ENCODE measurements around the gene HELZ. TPM values are rescaled to one million over a fixed set of nuclear protein-coding genes. Genes with fewer than 3 reads are reported as not detected.

The HELZ gene
- total RNA-seq, 4 donors from 2014 or later: 63.5 to 123 (median 87.6) TPM

- TF ChIP-seq, protein P1, sequence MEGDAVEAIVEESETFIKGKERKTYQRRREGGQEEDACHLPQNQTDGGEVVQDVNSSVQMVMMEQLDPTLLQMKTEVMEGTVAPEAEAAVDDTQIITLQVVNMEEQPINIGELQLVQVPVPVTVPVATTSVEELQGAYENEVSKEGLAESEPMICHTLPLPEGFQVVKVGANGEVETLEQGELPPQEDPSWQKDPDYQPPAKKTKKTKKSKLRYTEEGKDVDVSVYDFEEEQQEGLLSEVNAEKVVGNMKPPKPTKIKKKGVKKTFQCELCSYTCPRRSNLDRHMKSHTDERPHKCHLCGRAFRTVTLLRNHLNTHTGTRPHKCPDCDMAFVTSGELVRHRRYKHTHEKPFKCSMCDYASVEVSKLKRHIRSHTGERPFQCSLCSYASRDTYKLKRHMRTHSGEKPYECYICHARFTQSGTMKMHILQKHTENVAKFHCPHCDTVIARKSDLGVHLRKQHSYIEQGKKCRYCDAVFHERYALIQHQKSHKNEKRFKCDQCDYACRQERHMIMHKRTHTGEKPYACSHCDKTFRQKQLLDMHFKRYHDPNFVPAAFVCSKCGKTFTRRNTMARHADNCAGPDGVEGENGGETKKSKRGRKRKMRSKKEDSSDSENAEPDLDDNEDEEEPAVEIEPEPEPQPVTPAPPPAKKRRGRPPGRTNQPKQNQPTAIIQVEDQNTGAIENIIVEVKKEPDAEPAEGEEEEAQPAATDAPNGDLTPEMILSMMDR (IDR thresholded peaks at IDR 0.05): no peak
- no peak for DNase-seq (ENCODE audit: low spot score)
- no peak for ATAC-seq (ENCODE audit: low FRiP score)
Observed at GRCh38 chr17:67283731-67284516, 38.9 kb upstream of the HELZ start.

DNA sequence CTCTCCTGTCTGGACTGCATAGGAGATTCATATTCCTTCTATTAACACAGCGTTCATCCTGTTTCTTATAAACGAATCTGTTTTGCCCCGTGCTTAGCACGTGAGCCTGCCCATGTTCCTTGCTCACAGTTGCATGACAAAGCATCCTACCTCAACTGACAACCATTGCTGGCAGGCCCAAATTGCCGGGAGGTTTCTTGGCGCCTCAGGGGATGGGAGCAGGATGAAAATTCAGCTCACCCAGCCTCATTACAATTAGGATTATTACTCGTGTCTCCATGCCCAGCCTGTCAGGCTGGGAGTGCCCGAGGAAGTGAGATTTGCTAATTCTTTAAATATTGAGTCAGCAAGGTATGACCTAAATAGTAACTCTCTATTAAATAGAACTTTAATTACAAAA lies 36.7 kb upstream of the HELZ start:
- DNase-seq (ENCODE audit: low spot score) (no peak), ATAC-seq (ENCODE audit: low FRiP score) (no peak)
- TF ChIP-seq, protein P1 (IDR thresholded peaks at IDR 0.05): no peak

GRCh38 chr17:67281053-67281452 lies 36.1 kb upstream of the HELZ start:
- ATAC-seq (ENCODE audit: low FRiP score) (no peak), DNase-seq (ENCODE audit: low spot score) (no peak)
- TF ChIP-seq, protein P1 (IDR thresholded peaks at IDR 0.05): no peak

- DNase-seq (ENCODE audit: low spot score) (no peak), ATAC-seq (ENCODE audit: low FRiP score) (peak; percentile 40)
- TF ChIP-seq, protein P1 (IDR thresholded peaks at IDR 0.05): no peak
Observed at GRCh38 chr17:67280279-67280678, 35.3 kb upstream of the HELZ start.

DNA sequence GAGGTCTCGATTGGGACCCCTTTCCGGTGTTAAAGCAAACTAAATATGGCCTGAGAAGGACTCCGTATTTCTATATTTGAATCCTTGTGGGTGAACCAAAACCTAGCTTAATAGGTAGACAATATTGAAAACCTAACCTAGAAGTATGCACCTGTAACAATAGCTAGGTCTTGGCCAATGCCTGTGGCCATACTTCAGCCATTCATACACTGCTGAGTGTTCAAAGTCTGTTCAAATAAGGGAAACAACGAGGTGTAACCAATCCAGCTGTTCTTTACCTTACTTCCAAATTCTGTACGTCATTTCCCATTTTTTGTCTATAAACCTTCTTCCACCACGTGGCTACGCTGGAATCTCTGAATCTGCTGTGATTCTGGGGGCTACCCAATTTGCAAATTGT lies 34.1 kb upstream of the HELZ start:
- TF ChIP-seq, protein P1 (IDR thresholded peaks at IDR 0.05): no peak

GRCh38 chr17:67278363-67278762 lies 33.4 kb upstream of the HELZ start:
- ATAC-seq (ENCODE audit: low FRiP score) (no peak), DNase-seq (ENCODE audit: low spot score) (no peak)
- TF ChIP-seq, protein P1 (IDR thresholded peaks at IDR 0.05): no peak

More for the DNA sequence above, 34.1 kb upstream of the HELZ start:
- ATAC-seq (ENCODE audit: low FRiP score): no peak
- DNase-seq (ENCODE audit: low spot score): no peak

GRCh38 chr17:67276075-67276474 lies 31.1 kb upstream of the HELZ start:
- TF ChIP-seq, protein P1 (IDR thresholded peaks at IDR 0.05): no peak
- no peak for ATAC-seq (ENCODE audit: low FRiP score)

More at GRCh38 chr17:67276075-67276474, 31.1 kb upstream of the HELZ start:
- DNase-seq (ENCODE audit: low spot score): no peak
